WTC11 (cell line): ENCODE results near the gene TAS1R2.

Experiments used
- CTCF ChIP-seq: fragments of 200-600 bp; IDR thresholded peaks from 2 replicates; pipeline ENCODE4 v1.8.0; 2022; ENCODE audit warnings: antibody characterized with exemption
- ESRRA ChIP-seq: sonication (generic); formaldehyde crosslinking; IDR thresholded peaks from 2 replicates; pipeline ENCODE4 v1.8.1; 2022; ENCODE audit warnings: mild to moderate bottlenecking, missing genetic modification reagents, borderline replicate concordance
- MLX ChIP-seq: sonication (generic); formaldehyde crosslinking; IDR thresholded peaks from 2 replicates; pipeline ENCODE4 v1.8.1; 2023; ENCODE audit warnings: mild to moderate bottlenecking, missing genetic modification reagents, moderate library complexity
- NFE2L1 ChIP-seq: sonication (generic); formaldehyde crosslinking; IDR thresholded peaks from 2 replicates; pipeline ENCODE4 v1.8.1; 2023; ENCODE audit warnings: missing genetic modification reagents
- NFYB ChIP-seq: sonication (generic); formaldehyde crosslinking; conservative IDR thresholded peaks from 2 replicates; pipeline ENCODE4 v1.8.0; 2022; ENCODE audit warnings: low read depth, missing genetic modification reagents
- NR1H2 ChIP-seq: sonication (generic); formaldehyde crosslinking; IDR thresholded peaks from 2 replicates; pipeline ENCODE4 v1.9.0; 2021; ENCODE audit warnings: mild to moderate bottlenecking, moderate library complexity, missing genetic modification reagents
- PRDM15 ChIP-seq: sonication (generic); formaldehyde crosslinking; IDR thresholded peaks from 2 replicates; pipeline ENCODE4 v1.8.0; 2022; ENCODE audit warnings: missing genetic modification reagents
- PREB ChIP-seq: sonication (generic); formaldehyde crosslinking; IDR thresholded peaks from 2 replicates; pipeline ENCODE4 v1.8.1; 2022; ENCODE audit warnings: mild to moderate bottlenecking, missing genetic modification reagents, moderate library complexity, borderline replicate concordance
- STAT6 ChIP-seq: sonication (generic); formaldehyde crosslinking; conservative IDR thresholded peaks from 2 replicates; pipeline ENCODE4 v1.8.1; 2023; ENCODE audit warnings: mild to moderate bottlenecking, low read depth, missing genetic modification reagents, moderate library complexity

- TF ChIP-seq PREB, result no peak
- TF ChIP-seq CTCF, result no peak
- TF ChIP-seq ESRRA (CRISPR knock-in tag), result no peak
- TF ChIP-seq NFYB (CRISPR knock-in tag), result no peak
- TF ChIP-seq MLX (CRISPR knock-in tag), result no peak
- no peak for TF ChIP-seq PRDM15 (CRISPR knock-in tag)
- TF ChIP-seq NFE2L1 (CRISPR knock-in tag), result no peak
- no peak for TF ChIP-seq STAT6
- no peak for TF ChIP-seq NR1H2 (CRISPR knock-in tag)
These were observed 5.0 kb downstream of the TAS1R2 start for GRCh38 chr1:18854331-18855025.
